ENCODE results near the gene PGM2L1.

Gene PGM2L1

GRCh38 chr11:74418509-74418895, 20.3 kb upstream of the PGM2L1 start (continued):
- no peak for TF ChIP-seq SALL2 (tag by site-specific recombination; IDR thresholded peaks at IDR 0.05; ENCODE audit: borderline replicate concordance)
- TF ChIP-seq ZNF626 (tag by site-specific recombination; IDR thresholded peaks at IDR 0.05): no peak
- peak; percentile 67; the same call in 1 of the 2 replicates for TF ChIP-seq ZNF660 (tag by site-specific recombination; IDR thresholded peaks at IDR 0.05)
- TF ChIP-seq HOXD13 (CRISPR knock-in tag; IDR thresholded peaks at IDR 0.05; ENCODE audit: borderline replicate concordance): peak; percentile 86; the same call in 1 of the 2 replicates
- TF ChIP-seq WT1 (tag by site-specific recombination; IDR thresholded peaks at IDR 0.05): peak; percentile 87
- TF ChIP-seq ZNF423 (tag by site-specific recombination; IDR thresholded peaks at IDR 0.05): no peak
- no peak for TF ChIP-seq ZNF146 (tag by site-specific recombination; IDR thresholded peaks at IDR 0.05)
- peak; percentile 78 for TF ChIP-seq ZNF362 (tag by site-specific recombination; IDR thresholded peaks at IDR 0.05)
- TF ChIP-seq ZNF677 (tag by site-specific recombination; IDR thresholded peaks at IDR 0.05): no peak
- peak; percentile 90 for TF ChIP-seq ZNF692 (tag by site-specific recombination; IDR thresholded peaks at IDR 0.05)
- no peak for TF ChIP-seq ZNF449 (tag by site-specific recombination; IDR thresholded peaks at IDR 0.05)
- no peak for TF ChIP-seq ZIC2 (tag by site-specific recombination; IDR thresholded peaks at IDR 0.05)
- no peak for TF ChIP-seq ZNF596 (tag by site-specific recombination; IDR thresholded peaks at IDR 0.05)
- TF ChIP-seq ZNF10 (tag by site-specific recombination; IDR thresholded peaks at IDR 0.05): no peak
- no peak for TF ChIP-seq ZNF48 (tag by site-specific recombination; IDR thresholded peaks at IDR 0.05)
- no peak for TF ChIP-seq ZNF175 (tag by site-specific recombination; IDR thresholded peaks at IDR 0.05)
- TF ChIP-seq SP3 (tag by site-specific recombination; IDR thresholded peaks at IDR 0.05): no peak
- no peak for TF ChIP-seq SCRT1 (tag by site-specific recombination; IDR thresholded peaks at IDR 0.05; ENCODE audit: borderline replicate concordance)
- TF ChIP-seq ZNF341 (tag by site-specific recombination; IDR thresholded peaks at IDR 0.05; ENCODE audit: low read depth): no peak
- peak; percentile 42; the same call in 1 of the 2 replicates for TF ChIP-seq ZNF324 (tag by site-specific recombination; IDR thresholded peaks at IDR 0.05)
- 0 out of 2 replicates have a peak, but pooled peaks have one; percentile 15 for TF ChIP-seq ZSCAN23 (tag by site-specific recombination; IDR thresholded peaks at IDR 0.05)
- no peak for TF ChIP-seq SP2 (tag by site-specific recombination; IDR thresholded peaks at IDR 0.05)
- TF ChIP-seq ZNF155 (tag by site-specific recombination; IDR thresholded peaks at IDR 0.05): no peak
- TF ChIP-seq ZNF394 (tag by site-specific recombination; IDR thresholded peaks at IDR 0.05; ENCODE audit: borderline replicate concordance): no peak; the same call in 1 of the 2 replicates
- no peak for TF ChIP-seq ZSCAN16 (tag by site-specific recombination; IDR thresholded peaks at IDR 0.05)
- TF ChIP-seq YY2 (tag by site-specific recombination; IDR thresholded peaks at IDR 0.05): no peak
- TF ChIP-seq, protein P1, sequence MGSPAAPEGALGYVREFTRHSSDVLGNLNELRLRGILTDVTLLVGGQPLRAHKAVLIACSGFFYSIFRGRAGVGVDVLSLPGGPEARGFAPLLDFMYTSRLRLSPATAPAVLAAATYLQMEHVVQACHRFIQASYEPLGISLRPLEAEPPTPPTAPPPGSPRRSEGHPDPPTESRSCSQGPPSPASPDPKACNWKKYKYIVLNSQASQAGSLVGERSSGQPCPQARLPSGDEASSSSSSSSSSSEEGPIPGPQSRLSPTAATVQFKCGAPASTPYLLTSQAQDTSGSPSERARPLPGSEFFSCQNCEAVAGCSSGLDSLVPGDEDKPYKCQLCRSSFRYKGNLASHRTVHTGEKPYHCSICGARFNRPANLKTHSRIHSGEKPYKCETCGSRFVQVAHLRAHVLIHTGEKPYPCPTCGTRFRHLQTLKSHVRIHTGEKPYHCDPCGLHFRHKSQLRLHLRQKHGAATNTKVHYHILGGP (tag by site-specific recombination; IDR thresholded peaks at IDR 0.05): no peak
- no peak for TF ChIP-seq ZNF610 (tag by site-specific recombination; IDR thresholded peaks at IDR 0.05; ENCODE audit: borderline replicate concordance)
- TF ChIP-seq ZNF544 (tag by site-specific recombination; IDR thresholded peaks at IDR 0.05): no peak
- TF ChIP-seq ZEB2 (tag by site-specific recombination; IDR thresholded peaks at IDR 0.05): peak; percentile 84
- TF ChIP-seq ZNF138 (tag by site-specific recombination; IDR thresholded peaks at IDR 0.05; ENCODE audit: borderline replicate concordance): no peak
- TF ChIP-seq SP7 (tag by site-specific recombination; IDR thresholded peaks at IDR 0.05): peak; percentile 95
- no peak for TF ChIP-seq ZBTB48 (tag by site-specific recombination; IDR thresholded peaks at IDR 0.05)
- TF ChIP-seq MZF1 (tag by site-specific recombination; IDR thresholded peaks at IDR 0.05; ENCODE audit: borderline replicate concordance): peak; percentile 52
- TF ChIP-seq ZNF561 (tag by site-specific recombination; IDR thresholded peaks at IDR 0.05; ENCODE audit: borderline replicate concordance): no peak
- TF ChIP-seq, protein P2, sequence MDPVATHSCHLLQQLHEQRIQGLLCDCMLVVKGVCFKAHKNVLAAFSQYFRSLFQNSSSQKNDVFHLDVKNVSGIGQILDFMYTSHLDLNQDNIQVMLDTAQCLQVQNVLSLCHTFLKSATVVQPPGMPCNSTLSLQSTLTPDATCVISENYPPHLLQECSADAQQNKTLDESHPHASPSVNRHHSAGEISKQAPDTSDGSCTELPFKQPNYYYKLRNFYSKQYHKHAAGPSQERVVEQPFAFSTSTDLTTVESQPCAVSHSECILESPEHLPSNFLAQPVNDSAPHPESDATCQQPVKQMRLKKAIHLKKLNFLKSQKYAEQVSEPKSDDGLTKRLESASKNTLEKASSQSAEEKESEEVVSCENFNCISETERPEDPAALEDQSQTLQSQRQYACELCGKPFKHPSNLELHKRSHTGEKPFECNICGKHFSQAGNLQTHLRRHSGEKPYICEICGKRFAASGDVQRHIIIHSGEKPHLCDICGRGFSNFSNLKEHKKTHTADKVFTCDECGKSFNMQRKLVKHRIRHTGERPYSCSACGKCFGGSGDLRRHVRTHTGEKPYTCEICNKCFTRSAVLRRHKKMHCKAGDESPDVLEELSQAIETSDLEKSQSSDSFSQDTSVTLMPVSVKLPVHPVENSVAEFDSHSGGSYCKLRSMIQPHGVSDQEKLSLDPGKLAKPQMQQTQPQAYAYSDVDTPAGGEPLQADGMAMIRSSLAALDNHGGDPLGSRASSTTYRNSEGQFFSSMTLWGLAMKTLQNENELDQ (tag by site-specific recombination; IDR thresholded peaks at IDR 0.05; ENCODE audit: low read depth): no peak

All from HEK293 (cell line).